Skeletal muscle tissue (tissue), 4 donors: ENCODE results near the gene OMP. TPM values are rescaled to one million over a fixed set of nuclear protein-coding genes. Genes with fewer than 3 reads are reported as not detected.

Experiments
- H3K27ac ChIP-seq: one replicate; pipeline ENCODE4 v1.7.0; 2013; ENCODE audit warnings: mild to moderate bottlenecking, low read depth, low read length, inconsistent platforms
- H3K27me3 ChIP-seq, 3 donors: one replicate each; pipeline ENCODE4 v1.7.0; 2013; ENCODE audit warnings: low read length in 3 of 3; ENCODE audit not compliant: control insufficient read depth in 3 of 3, insufficient read depth in 3 of 3
- H3K36me3 ChIP-seq, 3 donors: one replicate each; pipeline ENCODE4 v1.7.0; 2013; ENCODE audit warnings: low read length in 3 of 3; ENCODE audit not compliant: control insufficient read depth in 3 of 3, insufficient read depth in 3 of 3
- H3K4me1 ChIP-seq, 3 donors: one replicate each; pipeline ENCODE4 v1.7.0; 2013; ENCODE audit warnings: low read length in 3 of 3, mild to moderate bottlenecking in 3 of 3; ENCODE audit not compliant: control insufficient read depth in 3 of 3, insufficient read depth in 3 of 3
- H3K4me3 ChIP-seq, 3 donors: one replicate each; pipeline ENCODE4 v1.7.0; 2013; ENCODE audit warnings: low read length in 3 of 3
- H3K9ac ChIP-seq, 3 donors: one replicate each; pipeline ENCODE4 v1.7.0; 2013; ENCODE audit warnings: low read length in 3 of 3, mild to moderate bottlenecking in 3 of 3, moderate library complexity in 2 of 3, low read depth in 1 of 3
- H3K9me3 ChIP-seq, 3 donors: one replicate each; pipeline ENCODE4 v1.7.0; 2013; ENCODE audit warnings: low read length in 3 of 3; ENCODE audit not compliant: control insufficient read depth in 3 of 3
- total RNA-seq: library from RNA; depleted of rRNA; stranded (reverse); fragments of >200 nt; gene quantifications from one replicate; pipeline ENCODE4 v1.2.3, GENCODE V29; 2014
- donor health status: Osteomylitis.

The OMP gene
- total RNA-seq, 1 donor from 2014 or later: 1.6 TPM

- Histone ChIP-seq H3K36me3 (peaks cover 0 to 3% (median 0%) of the 10 kb centered on the region in 3 donors), H3K9ac (no peak overlapping the region), H3K27ac (no peak overlapping the region), H3K9me3 (no peaks in the 10 kb centered on the region), H3K27me3 (no peaks in the 10 kb centered on the region), H3K4me1 (peaks cover 4 to 6% (median 5%) of the 10 kb centered on the region in 3 donors), H3K4me3 (no peak overlapping the region)
Measured at GRCh38 chr11:77112641-77113381, 10.2 kb downstream of the OMP start.

- no peak overlapping the region for H3K9ac ChIP-seq
- peaks cover 0 to 5% (median 2%) of the 10 kb centered on the region in 3 donors for H3K4me1 ChIP-seq
- peaks cover 0 to 3% (median 0%) of the 10 kb centered on the region in 3 donors for H3K36me3 ChIP-seq
- H3K27me3 ChIP-seq: no peaks in the 10 kb centered on the region
- no peak overlapping the region for H3K4me3 ChIP-seq
- no peak overlapping the region for H3K27ac ChIP-seq
- H3K9me3 ChIP-seq: no peaks in the 10 kb centered on the region
Measured at GRCh38 chr11:77113382-77114088, 10.9 kb downstream of the OMP start.

GRCh38 chr11:77114089-77114463 lies 11.4 kb downstream of the OMP start:
- Histone ChIP-seq H3K36me3 (peaks cover 0 to 3% (median 0%) of the 10 kb centered on the region in 3 donors), H3K27me3 (no peaks in the 10 kb centered on the region), H3K9ac (no peak overlapping the region), H3K27ac (no peak overlapping the region), H3K9me3 (no peaks in the 10 kb centered on the region), H3K4me1 (peaks cover under 1 to 5% (median 4%) of the 10 kb centered on the region in 3 donors), H3K4me3 (no peak overlapping the region)

GRCh38 chr11:77115181-77115611 lies 12.6 kb downstream of the OMP start:
- H3K36me3 ChIP-seq: peaks cover 0 to 3% (median 0%) of the 10 kb centered on the region in 3 donors
- no peak overlapping the region for H3K9ac ChIP-seq
- no peaks in the 10 kb centered on the region for H3K27me3 ChIP-seq
- H3K27ac ChIP-seq: no peak overlapping the region
- no peak overlapping the region for H3K4me3 ChIP-seq
- peaks cover 0 to 11% (median 8%) of the 10 kb centered on the region in 3 donors for H3K4me1 ChIP-seq
- H3K9me3 ChIP-seq: no peaks in the 10 kb centered on the region

- H3K4me1 ChIP-seq: peaks cover 0 to 11% (median 8%) of the 10 kb centered on the region in 3 donors
- H3K9ac ChIP-seq: no peak overlapping the region
- H3K27me3 ChIP-seq: no peaks in the 10 kb centered on the region
- peaks cover 0 to 7% (median 0%) of the 10 kb centered on the region in 3 donors for H3K36me3 ChIP-seq
- no peak overlapping the region for H3K4me3 ChIP-seq
- H3K27ac ChIP-seq: no peak overlapping the region
- no peaks in the 10 kb centered on the region for H3K9me3 ChIP-seq
Measured at GRCh38 chr11:77115956-77116355, 13.3 kb downstream of the OMP start.

- H3K27me3 ChIP-seq: no peaks in the 10 kb centered on the region
- H3K9me3 ChIP-seq: no peaks in the 10 kb centered on the region
- H3K36me3 ChIP-seq: peaks cover 0 to 8% (median 4%) of the 10 kb centered on the region in 3 donors
- H3K4me3 ChIP-seq: no peak overlapping the region
- H3K9ac ChIP-seq: no peak overlapping the region
- H3K27ac ChIP-seq: no peak overlapping the region
- H3K4me1 ChIP-seq: peaks cover 0 to 11% (median 8%) of the 10 kb centered on the region in 3 donors
Measured at GRCh38 chr11:77117492-77117891, 14.9 kb downstream of the OMP start.

- H3K36me3 ChIP-seq: peaks cover 0 to 8% (median 4%) of the 10 kb centered on the region in 3 donors
- peaks cover 0 to 11% (median 8%) of the 10 kb centered on the region in 3 donors for H3K4me1 ChIP-seq
- no peak overlapping the region for H3K4me3 ChIP-seq
- no peaks in the 10 kb centered on the region for H3K27me3 ChIP-seq
- H3K9ac ChIP-seq: no peak overlapping the region
- H3K9me3 ChIP-seq: no peaks in the 10 kb centered on the region
- no peak overlapping the region for H3K27ac ChIP-seq
Measured at GRCh38 chr11:77118086-77118485, 15.4 kb downstream of the OMP start.

GRCh38 chr11:77118971-77119370 lies 16.3 kb downstream of the OMP start:
- peaks cover 0 to 8% (median 4%) of the 10 kb centered on the region in 3 donors for H3K36me3 ChIP-seq
- H3K27ac ChIP-seq: peak overlapping the region; percentile 44

GRCh38 chr11:77119531-77119936 lies 16.9 kb downstream of the OMP start:
- no peaks in the 10 kb centered on the region for H3K27me3 ChIP-seq
- peaks cover 0 to 11% (median 8%) of the 10 kb centered on the region in 3 donors for H3K4me1 ChIP-seq
- H3K27ac ChIP-seq: peak overlapping the region; percentile 44
- peaks cover 0 to 5% (median 4%) of the 10 kb centered on the region in 3 donors for H3K36me3 ChIP-seq
- no peaks in the 10 kb centered on the region for H3K9me3 ChIP-seq
- no peak overlapping the region for H3K4me3 ChIP-seq
- peak overlapping the region in 1 of 3 donors; percentile 45 for H3K9ac ChIP-seq

More at GRCh38 chr11:77118971-77119370, 16.3 kb downstream of the OMP start:
- Histone ChIP-seq H3K4me1 (peaks cover 0 to 11% (median 8%) of the 10 kb centered on the region in 3 donors), H3K9me3 (no peaks in the 10 kb centered on the region), H3K4me3 (no peak overlapping the region), H3K27me3 (no peaks in the 10 kb centered on the region), H3K9ac (peak overlapping the region in 1 of 3 donors; percentile 45)

- Histone ChIP-seq H3K9ac (no peak overlapping the region), H3K4me3 (no peak overlapping the region), H3K27ac (no peak overlapping the region), H3K4me1 (peaks cover 0 to 11% (median 8%) of the 10 kb centered on the region in 3 donors), H3K9me3 (no peaks in the 10 kb centered on the region), H3K36me3 (peaks cover 0 to 5% (median 4%) of the 10 kb centered on the region in 3 donors), H3K27me3 (no peaks in the 10 kb centered on the region)
Measured at GRCh38 chr11:77120571-77120970, 17.9 kb downstream of the OMP start.
